Measurements from ENCODE around the gene PDZD8.
"Not testable (repeated sequence)": the region's sequence is repeated elsewhere in the genome, so short reads cannot be mapped to it uniquely, and the experiment has no call there.

PDZD8 gene

GRCh38 chr10:117253908-117254307 is 121.3 kb downstream of the PDZD8 start:
- DNase-seq = no peak

- DNase-seq = no peak
Measured at GRCh38 chr10:117250411-117250810, 124.8 kb downstream of the PDZD8 start.

GRCh38 chr10:117249493-117250093 is 125.6 kb downstream of the PDZD8 start:
- DNase-seq = no peak

- DNase-seq = no peak
Measured at GRCh38 chr10:117248750-117249465, 126.3 kb downstream of the PDZD8 start.

GRCh38 chr10:117246997-117247671 is 128.1 kb downstream of the PDZD8 start:
- DNase-seq = no peak

- no peak for DNase-seq
Measured at GRCh38 chr10:117242463-117242832, 132.8 kb downstream of the PDZD8 start.

- no peak for DNase-seq
Measured at GRCh38 chr10:117241541-117242462, 133.4 kb downstream of the PDZD8 start.

- DNase-seq = no peak
Measured at GRCh38 chr10:117240621-117241529, 134.4 kb downstream of the PDZD8 start, which contains the start of gene SLC18A2. TSS of gene SLC18A2 (plus strand) at chr10:117241114. CDS start at chr10:117241694, 580 bp downstream.

- no peak for DNase-seq
Measured at GRCh38 chr10:117239721-117240620, 135.3 kb downstream of the PDZD8 start.

GRCh38 chr10:117239051-117239450 is 136.2 kb downstream of the PDZD8 start:
- DNase-seq = no peak

- DNase-seq = no peak
Measured at GRCh38 chr10:117237401-117237991, 137.7 kb downstream of the PDZD8 start.

- not testable (repeated sequence) for DNase-seq
Measured at GRCh38 chr10:117230107-117230506, 145.1 kb downstream of the PDZD8 start.

GRCh38 chr10:117228210-117228609 is 147.0 kb downstream of the PDZD8 start:
- DNase-seq = no peak

All from NCI-H2171 (cell line).